ENCODE data around the gene MYH15. TPM values are rescaled to one million over a fixed set of nuclear protein-coding genes. Genes with fewer than 3 reads are reported as not detected.
"Not testable (repeated sequence)": the region's sequence is repeated elsewhere in the genome, so short reads cannot be mapped to it uniquely, and the experiment has no call there.

MYH15 gene
- total RNA-seq, 1 experiment from 2014 or later: 1.1 TPM

DNA sequence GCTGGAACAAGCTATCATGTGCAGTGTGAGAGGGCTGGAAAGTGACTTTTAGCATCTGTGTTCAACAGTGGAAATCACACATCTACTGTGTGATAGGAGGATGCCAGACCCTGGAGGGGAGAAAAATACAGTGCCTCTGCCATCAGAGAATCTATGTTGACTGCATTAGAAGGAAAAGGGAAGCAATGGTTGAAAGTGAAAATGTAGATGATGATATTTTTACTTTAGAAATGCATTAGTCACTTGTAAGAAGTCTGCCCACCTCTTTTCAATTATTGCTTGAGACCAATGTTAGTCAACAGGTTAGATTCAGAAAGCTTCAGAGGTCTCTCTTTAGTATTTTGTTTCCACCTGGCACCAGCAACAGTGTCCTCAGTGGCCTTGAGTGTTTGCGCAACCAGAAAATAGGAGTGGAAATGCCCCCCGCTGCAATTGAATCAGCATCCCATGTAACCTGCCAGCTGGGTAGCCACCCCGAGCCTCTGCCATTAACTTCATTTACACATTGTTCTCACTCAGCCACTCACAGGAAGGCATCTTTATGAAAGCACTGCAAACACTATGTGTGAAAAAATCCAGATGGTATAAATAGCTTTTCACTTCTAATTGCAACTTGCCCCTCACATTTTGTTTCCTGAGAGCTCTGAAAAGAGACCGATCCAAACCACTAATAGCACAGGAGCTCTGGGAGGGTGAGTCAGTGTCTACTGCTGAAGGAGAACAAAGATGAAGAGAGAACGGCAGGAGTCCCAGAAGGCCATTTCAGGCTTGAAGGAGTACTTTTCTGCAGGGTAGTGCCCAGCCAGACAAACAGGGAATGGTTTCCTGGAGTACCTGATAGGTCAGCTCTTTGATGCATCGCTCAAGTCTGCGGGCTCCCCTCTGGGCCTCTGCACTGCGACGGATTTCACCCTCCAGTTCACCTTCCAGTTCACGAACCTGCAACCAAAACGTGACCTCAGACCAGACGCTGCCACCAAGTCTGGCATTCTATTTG is 122.0 kb downstream of the MYH15 start:
- peak; percentile 32 for DNase-seq (ENCODE audit: low read depth)

GRCh38 chr3:108387063-108387462 is 123.3 kb downstream of the MYH15 start:
- DNase-seq (ENCODE audit: low read depth): no peak

- DNase-seq (ENCODE audit: low read depth): no peak
Measured at GRCh38 chr3:108383306-108383705, 127.1 kb downstream of the MYH15 start.

DNA sequence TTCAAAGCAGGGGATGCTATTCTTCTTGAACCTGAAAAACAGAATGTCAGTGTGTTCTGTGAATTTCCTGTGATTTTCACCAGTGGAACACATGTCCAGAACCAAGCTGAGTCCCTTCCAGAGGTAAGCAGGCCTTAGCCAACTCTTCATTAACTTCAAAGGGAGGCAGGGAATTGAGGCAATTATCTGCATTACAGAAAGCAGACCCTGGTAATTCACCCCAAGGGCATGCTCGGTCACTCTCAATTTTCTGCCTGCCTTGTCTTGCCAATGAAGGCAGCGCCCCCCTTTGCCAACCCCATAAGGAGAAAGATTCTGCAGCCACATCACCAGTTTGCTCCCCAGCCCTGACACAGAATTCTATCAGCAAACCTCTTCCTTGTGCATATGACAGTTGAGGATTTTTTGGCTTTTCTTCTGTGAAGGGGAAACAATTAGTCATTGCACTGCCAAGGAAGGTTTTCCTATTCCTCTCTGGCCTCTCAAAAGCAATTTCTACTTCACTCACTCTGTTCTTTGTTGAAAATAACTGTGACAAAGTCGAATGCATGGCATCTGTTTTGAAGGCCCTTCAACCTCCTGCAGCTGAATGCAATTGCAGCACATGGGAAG is 128.8 kb downstream of the MYH15 start:
- DNase-seq (ENCODE audit: low read depth): no peak

GRCh38 chr3:108380128-108380795 is 130.1 kb downstream of the MYH15 start:
- no peak for DNase-seq (ENCODE audit: low read depth)

GRCh38 chr3:108378952-108379342 is 131.4 kb downstream of the MYH15 start:
- DNase-seq (ENCODE audit: low read depth): not testable (repeated sequence)

DNA sequence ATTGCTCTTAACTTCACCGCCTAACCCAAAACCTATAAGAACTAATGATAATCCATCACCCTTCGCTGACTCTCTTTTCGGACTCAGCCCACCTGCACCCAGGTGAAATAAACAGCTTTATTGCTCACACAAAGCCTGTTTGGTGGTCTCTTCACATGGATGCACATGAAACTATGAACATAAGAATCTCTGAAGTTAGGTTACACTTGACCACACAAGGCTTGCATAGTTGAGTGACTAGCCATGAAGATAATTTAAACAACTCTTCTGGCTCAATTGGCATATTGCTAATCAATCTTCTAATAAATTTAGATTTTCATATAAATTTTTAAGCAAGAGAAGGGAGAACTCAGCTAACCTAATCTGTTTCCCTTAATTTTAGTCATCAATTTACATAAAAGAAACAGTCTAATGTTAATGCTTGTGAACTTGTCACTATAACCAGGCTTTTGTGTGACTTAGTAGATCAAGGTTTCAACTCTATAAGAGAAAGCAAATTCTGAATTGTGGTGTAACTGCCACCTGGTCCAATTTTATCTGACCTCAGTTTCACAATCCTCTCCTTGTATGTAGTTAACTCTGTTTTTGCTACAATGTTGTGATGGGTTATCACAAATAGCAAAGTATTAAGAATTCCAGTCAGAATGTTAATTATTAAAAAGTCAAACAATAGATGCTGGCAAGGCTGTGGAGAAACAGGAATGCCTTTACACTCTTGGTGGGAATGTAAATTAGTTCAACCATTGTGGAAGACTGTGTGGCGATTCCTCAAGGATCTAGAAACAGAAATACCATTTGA is 132.0 kb downstream of the MYH15 start:
- no peak for DNase-seq (ENCODE audit: low read depth)

- no peak for DNase-seq (ENCODE audit: low read depth)
Measured at GRCh38 chr3:108377384-108377783, 133.0 kb downstream of the MYH15 start.

DNA sequence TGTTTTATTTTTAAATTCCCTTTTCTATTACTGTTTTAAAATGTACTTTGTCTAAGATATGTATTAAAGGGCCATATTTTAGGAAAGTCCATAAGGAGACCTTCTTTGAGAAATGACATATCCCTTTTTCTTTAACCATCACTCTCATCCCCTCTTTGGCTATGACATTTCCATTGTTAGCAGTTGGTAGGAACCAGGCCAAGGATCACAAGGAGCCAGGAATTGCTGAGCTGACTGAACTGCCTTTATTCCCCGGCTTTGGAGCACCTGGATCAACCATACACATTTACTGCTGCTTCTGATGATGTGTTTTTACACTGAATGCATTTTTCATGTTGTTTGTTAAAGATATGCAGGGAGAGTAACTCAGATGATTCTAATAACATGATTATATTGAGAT is 134.4 kb downstream of the MYH15 start:
- DNase-seq (ENCODE audit: low read depth): no peak

- no peak for DNase-seq (ENCODE audit: low read depth)
Measured at GRCh38 chr3:108359011-108359410, 151.4 kb downstream of the MYH15 start.

DNA sequence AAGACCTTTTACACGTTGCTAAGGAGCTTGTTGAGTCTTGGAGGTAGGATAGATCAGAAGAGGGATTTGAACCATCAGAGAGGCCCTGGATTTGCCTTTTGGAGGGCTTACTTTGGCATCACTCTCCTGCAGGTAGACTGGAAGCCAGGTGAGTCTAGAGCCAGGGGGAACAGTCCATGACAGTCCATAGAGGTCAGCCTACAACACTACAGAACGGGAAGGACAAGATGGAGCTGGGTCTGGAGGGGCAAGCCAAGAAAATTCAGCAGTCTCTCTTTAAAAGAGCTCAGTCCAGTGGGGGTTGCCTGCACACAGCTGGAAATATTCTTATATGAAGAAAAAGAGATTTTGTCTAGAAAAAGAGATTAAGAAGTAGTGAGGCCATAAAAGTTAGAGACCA is 153.4 kb downstream of the MYH15 start:
- no peak for DNase-seq (ENCODE audit: low read depth)

DNA sequence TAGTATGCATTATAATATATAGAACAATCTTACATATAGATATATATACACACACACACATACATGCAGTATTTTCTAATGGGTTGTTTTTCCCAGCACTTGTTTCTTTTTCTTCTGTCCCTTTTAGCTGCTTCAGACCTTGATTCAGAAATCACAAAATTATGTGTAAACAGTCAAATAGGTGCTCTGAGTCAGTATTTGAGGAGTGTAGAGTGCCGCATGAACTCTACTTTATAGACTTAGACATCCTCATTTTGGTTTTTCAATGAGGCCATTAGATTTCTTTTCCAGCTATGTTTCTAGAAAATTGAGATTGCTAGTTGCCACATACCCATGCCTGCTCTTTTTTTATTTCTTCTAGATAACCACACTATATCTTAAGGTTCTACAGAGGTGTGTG is 155.8 kb downstream of the MYH15 start:
- DNase-seq (ENCODE audit: low read depth): no peak

DNA sequence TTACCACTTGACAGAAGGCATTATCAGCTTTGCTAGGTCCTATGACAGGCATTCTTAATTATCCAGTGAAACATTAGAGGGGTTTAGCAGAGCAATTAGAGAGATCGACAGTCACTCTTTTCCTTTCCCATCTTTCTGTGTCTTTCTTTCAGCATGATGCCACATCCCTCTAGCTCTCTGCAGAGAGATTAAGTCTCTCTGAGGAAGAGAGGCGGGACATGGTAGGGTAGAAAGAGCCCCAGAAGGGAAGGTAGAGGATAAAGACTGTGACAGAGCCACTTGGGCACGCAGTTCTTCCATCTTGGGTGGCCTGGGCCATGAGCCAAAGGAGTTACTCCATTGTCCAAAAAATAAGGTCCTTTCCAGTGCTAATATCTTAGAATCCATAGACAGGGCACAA is 158.2 kb downstream of the MYH15 start:
- DNase-seq (ENCODE audit: low read depth): no peak

GRCh38 chr3:108346301-108347227 is 163.8 kb downstream of the MYH15 start:
- no peak for DNase-seq (ENCODE audit: low read depth)

- DNase-seq (ENCODE audit: low read depth): peak; percentile 49
Measured at GRCh38 chr3:108345492-108346205, 164.7 kb downstream of the MYH15 start.

DNA sequence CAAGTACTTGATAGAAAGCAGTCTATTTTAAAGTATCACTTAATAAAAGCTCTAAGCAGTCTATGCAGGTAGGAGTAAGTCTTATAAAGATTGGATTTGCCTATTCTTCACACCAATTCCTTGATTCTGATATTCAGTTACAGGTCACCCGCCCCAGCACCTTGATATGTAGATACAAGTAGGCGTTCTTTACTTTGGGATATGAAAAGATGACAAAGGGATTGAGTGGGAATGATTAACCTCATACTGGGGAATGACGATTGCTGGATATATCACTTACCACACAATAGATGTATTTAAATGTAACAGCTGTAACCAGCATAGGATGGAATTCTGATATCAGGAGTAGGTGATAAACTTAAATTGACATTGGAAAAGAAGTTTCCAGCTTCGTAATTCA is 166.9 kb downstream of the MYH15 start:
- DNase-seq (ENCODE audit: low read depth): no peak

DNA sequence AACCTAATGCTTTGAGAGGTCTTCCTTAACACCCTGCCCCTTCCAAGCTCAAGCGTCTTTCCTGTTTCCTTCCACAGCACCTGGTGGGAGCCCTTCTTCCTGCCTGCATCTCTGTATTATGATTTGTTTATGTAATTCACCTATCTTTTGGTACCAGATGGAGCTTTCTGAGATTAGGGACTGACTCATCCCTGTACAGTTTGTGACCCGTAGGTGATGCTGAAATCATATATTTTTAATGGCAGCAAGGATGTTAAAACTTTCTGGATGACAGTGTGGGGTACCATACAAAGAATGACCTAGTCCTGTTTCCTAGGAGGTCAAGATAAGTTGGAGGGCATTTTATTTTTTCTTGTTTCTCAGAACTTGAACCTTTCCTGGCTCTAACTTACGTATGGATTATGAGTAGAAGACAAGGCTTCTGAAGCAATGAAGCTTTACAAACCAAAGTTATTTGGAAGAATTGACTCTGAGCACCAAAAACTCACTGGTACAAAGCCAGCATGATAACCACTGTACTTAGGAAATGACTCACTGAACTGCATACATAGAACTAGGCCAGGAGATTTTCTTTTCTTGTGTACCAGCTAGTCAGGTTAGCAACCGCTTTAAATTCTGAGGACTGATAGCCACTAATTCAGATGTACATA is 167.4 kb downstream of the MYH15 start:
- DNase-seq (ENCODE audit: low read depth): peak; percentile 44

DNA sequence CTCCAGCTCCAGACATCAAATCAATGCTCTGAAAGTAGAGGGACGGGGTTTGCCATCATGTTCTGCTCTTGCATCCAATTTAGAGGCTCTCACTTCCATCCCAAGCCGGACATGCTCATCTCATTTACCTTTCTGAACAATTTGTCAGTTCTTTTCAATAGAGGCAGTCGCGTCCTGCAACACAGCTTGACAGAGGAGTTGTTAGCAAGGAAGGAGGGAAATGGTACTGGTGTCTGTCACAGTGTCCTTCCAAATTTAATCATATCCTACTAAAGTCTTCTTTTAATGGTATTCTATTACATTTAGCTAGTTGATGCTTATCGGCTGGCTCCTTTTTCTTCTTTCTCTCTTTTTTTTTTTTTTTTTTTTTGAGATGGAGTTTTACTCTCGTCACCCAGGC is 168.5 kb downstream of the MYH15 start:
- no peak for DNase-seq (ENCODE audit: low read depth)

GRCh38 chr3:108338901-108339545 is 171.4 kb downstream of the MYH15 start:
- no peak for DNase-seq (ENCODE audit: low read depth)

Data from Daoy (cell line).